CD4-positive, alpha-beta T cell treated with Interleukin-6 for 4 hours (primary cell): Measurements from ENCODE around the gene ACAP3.
"Not testable (repeated sequence)": the region's sequence is repeated elsewhere in the genome, so short reads cannot be mapped to it uniquely, and the experiment has no call there.

Source experiments
- DNase-seq: peaks from one replicate; pipeline ENCODE4 v3.0.0-alpha.2; 2020; ENCODE audit warnings: mixed read lengths

The ACAP3 gene

GRCh38 chr1:1260843-1261560 is 46.7 kb downstream of the ACAP3 start:
- DNase-seq: no peak

GRCh38 chr1:1259951-1260600 is 47.7 kb downstream of the ACAP3 start:
- DNase-seq: no peak

- no peak for DNase-seq
Measured at GRCh38 chr1:1259540-1259939, 48.2 kb downstream of the ACAP3 start.

GRCh38 chr1:1259119-1259488 is 48.6 kb downstream of the ACAP3 start:
- DNase-seq: no peak

GRCh38 chr1:1256956-1257871 is 50.5 kb downstream of the ACAP3 start:
- no peak for DNase-seq

GRCh38 chr1:1255611-1256010 is 52.1 kb downstream of the ACAP3 start:
- no peak for DNase-seq

- DNase-seq: no peak
Measured at GRCh38 chr1:1255078-1255477, 52.7 kb downstream of the ACAP3 start.

- no peak for DNase-seq
Measured at GRCh38 chr1:1254667-1254998, 53.1 kb downstream of the ACAP3 start.

- DNase-seq: no peak
Measured at GRCh38 chr1:1253972-1254666, 53.6 kb downstream of the ACAP3 start.

GRCh38 chr1:1253314-1253713 is 54.4 kb downstream of the ACAP3 start:
- DNase-seq: no peak

GRCh38 chr1:1250786-1251284 is 56.9 kb downstream of the ACAP3 start:
- peak; percentile 84 for DNase-seq

GRCh38 chr1:1248009-1248913 is 59.5 kb downstream of the ACAP3 start:
- DNase-seq: not testable (repeated sequence)

GRCh38 chr1:1247341-1247913 is 60.3 kb downstream of the ACAP3 start:
- DNase-seq: no peak

- DNase-seq: no peak
Measured at GRCh38 chr1:1246577-1247340, 61.0 kb downstream of the ACAP3 start, which contains the start of gene C1QTNF12. TSS of gene C1QTNF12 (minus strand) at chr1:1246722. CDS start at chr1:1246690, 32 bp downstream.

- no peak for DNase-seq
Measured at GRCh38 chr1:1245817-1246576, 61.7 kb downstream of the ACAP3 start.

GRCh38 chr1:1245178-1245816 is 62.4 kb downstream of the ACAP3 start:
- no peak for DNase-seq

GRCh38 chr1:1244192-1244811 is 63.4 kb downstream of the ACAP3 start:
- no peak for DNase-seq

GRCh38 chr1:1243807-1244191 is 63.9 kb downstream of the ACAP3 start:
- no peak for DNase-seq

- DNase-seq: no peak
Measured at GRCh38 chr1:1243266-1243660, 64.5 kb downstream of the ACAP3 start.
